CD14-positive monocyte (primary cell): ENCODE results near the gene CCNK. TPM values are rescaled to one million over a fixed set of nuclear protein-coding genes. Genes with fewer than 3 reads are reported as not detected.
A peak's percentile ranks its signal among the peaks of the same experiment; 100 is the strongest.

Experiments
- DNase-seq, 3 donors: peaks; one replicate each; pipeline ENCODE4 v3.0.0-alpha.2; 2011 to 2022
- H2AFZ ChIP-seq: 2 replicates; pipeline ENCODE4 v1.6.0; 2012; ENCODE audit warnings: mild to moderate bottlenecking, low read depth, low read length, inconsistent platforms; ENCODE audit not compliant: insufficient read depth, poor library complexity, severe bottlenecking
- H3K27ac ChIP-seq, 2 donors: 1 replicate in 1 of 2; 2 replicates in 1 of 2; pipeline ENCODE4 v1.5.1; 2012 to 2013; ENCODE audit warnings: low read length in 2 of 2, control low read depth in 1 of 2, inconsistent platforms in 1 of 2, low read depth in 1 of 2, mild to moderate bottlenecking in 1 of 2
- H3K27me3 ChIP-seq, 2 donors: one replicate each; pipeline versions ENCODE4 v1.6.0 to v1.6.1; 2011 to 2013; ENCODE audit warnings: low read length in 2 of 2; ENCODE audit not compliant: control insufficient read depth in 2 of 2, insufficient read depth in 2 of 2
- H3K36me3 ChIP-seq, 2 donors: replicated peaks in 1 of 2; 1 replicate in 1 of 2; 2 replicates in 1 of 2; pipeline versions ENCODE4 v1.5.1 to v1.6.1; 2012 to 2013; ENCODE audit warnings: low read length in 2 of 2, control low read depth in 1 of 2, inconsistent platforms in 1 of 2, mild to moderate bottlenecking in 1 of 2; ENCODE audit not compliant: insufficient read depth in 2 of 2, control insufficient read depth in 1 of 2
- H3K4me1 ChIP-seq, 2 donors: 1 replicate in 1 of 2; 2 replicates in 1 of 2; pipeline versions ENCODE4 v1.5.1 to v1.6.1; 2012 to 2013; ENCODE audit warnings: low read length in 2 of 2, control low read depth in 1 of 2, inconsistent platforms in 1 of 2, mild to moderate bottlenecking in 1 of 2, moderate library complexity in 1 of 2; ENCODE audit not compliant: insufficient read depth in 2 of 2, control insufficient read depth in 1 of 2
- H3K4me2 ChIP-seq: replicated peaks from 2 replicates; pipeline ENCODE3; 2012; ENCODE audit warnings: low read length, moderate library complexity, mild to moderate bottlenecking; ENCODE audit not compliant: poor library complexity, severe bottlenecking; ENCODE audit errors: extremely low read depth
- H3K4me3 ChIP-seq, 3 experiments: fragments of 200-600 bp in 1 of 3; sonication (generic) in 1 of 3; replicated peaks in 1 of 3; 1 replicate in 2 of 3; 2 replicates in 1 of 3; pipeline ENCODE4 v1.5.1; 2011 to 2013; ENCODE audit warnings: low read length in 3 of 3, mild to moderate bottlenecking in 3 of 3, control low read depth in 2 of 3, low read depth in 2 of 3, inconsistent platforms in 1 of 3, moderate library complexity in 1 of 3
- H3K79me2 ChIP-seq: 2 replicates; pipeline ENCODE4 v1.6.0; 2012; ENCODE audit warnings: mild to moderate bottlenecking, control low read depth, inconsistent platforms, low read length, moderate library complexity; ENCODE audit not compliant: insufficient read depth
- H3K9ac ChIP-seq: 2 replicates; pipeline ENCODE4 v1.6.0; 2017; ENCODE audit warnings: low read length, mild to moderate bottlenecking; ENCODE audit not compliant: insufficient read depth, poor library complexity, severe bottlenecking
- H3K9me3 ChIP-seq, 2 donors: replicated peaks in 1 of 2; 1 replicate in 1 of 2; 2 replicates in 1 of 2; pipeline versions ENCODE4 v1.5.1 to v1.6.1; 2012 to 2013; ENCODE audit warnings: low read length in 2 of 2, control low read depth in 1 of 2; ENCODE audit not compliant: control insufficient read depth in 1 of 2, insufficient read depth in 1 of 2
- H4K20me1 ChIP-seq: 2 replicates; pipeline ENCODE4 v1.6.0; 2012; ENCODE audit warnings: mild to moderate bottlenecking, low read length, control low read depth, moderate library complexity; ENCODE audit not compliant: insufficient read depth
- H3K27ac Mint-ChIP-seq, 7 donors: one replicate each; pipeline ENCODE4 v1.8.0; 2020; ENCODE audit warnings: mild to moderate bottlenecking in 7 of 7, mixed read lengths in 7 of 7, moderate library complexity in 6 of 7, inconsistent platforms in 2 of 7
- H3K27me3 Mint-ChIP-seq, 3 donors: one replicate each; pipeline ENCODE4 v1.8.0; 2021 to 2022; ENCODE audit warnings: low read depth in 3 of 3, mild to moderate bottlenecking in 3 of 3, mixed read lengths in 3 of 3, moderate library complexity in 3 of 3, inconsistent platforms in 1 of 3
- H3K36me3 Mint-ChIP-seq, 2 donors: one replicate each; pipeline ENCODE4 v1.8.0; 2020; ENCODE audit warnings: mixed read lengths in 2 of 2, inconsistent platforms in 1 of 2, mild to moderate bottlenecking in 1 of 2
- H3K4me1 Mint-ChIP-seq: one replicate; pipeline ENCODE4 v1.8.0; 2020; ENCODE audit warnings: mild to moderate bottlenecking, mixed read lengths
- H3K4me3 Mint-ChIP-seq, 2 donors: one replicate each; pipeline ENCODE4 v1.8.0; 2020; ENCODE audit warnings: mild to moderate bottlenecking in 2 of 2, mixed read lengths in 2 of 2, moderate library complexity in 1 of 2
- H3K9me3 Mint-ChIP-seq, 7 donors: one replicate each; pipeline ENCODE4 v1.8.0; 2020 to 2022; ENCODE audit warnings: mixed read lengths in 7 of 7, mild to moderate bottlenecking in 6 of 7, moderate library complexity in 6 of 7, inconsistent platforms in 2 of 7
- CTCF ChIP-seq: fragments of 200-600 bp; IDR thresholded peaks from one replicate; pipeline ENCODE4 v1.8.0; 2022; ENCODE audit warnings: antibody characterized with exemption, mild to moderate bottlenecking
- WGBS: methylation state at CpG from one replicate; pipeline ENCODE4 v1.1.5; 2013; ENCODE audit warnings: missing lambda C conversion rate; ENCODE audit not compliant: insufficient coverage; 5-methylcytosine and 5-hydroxymethylcytosine counted together
- intact Hi-C, 2 donors: fragments of 100-400 bp; cut with micrococcal nuclease; formaldehyde crosslinking; loops; one replicate each; pipeline versions ENCODE4 v1.15.0 to v1.15.1; 2023
- polyA plus RNA-seq, 3 donors: library from polyadenylated mRNA; depleted of rRNA in 1 of 3; unstranded in 2 of 3; stranded (reverse) in 1 of 3; fragments of 300-500 nt in 2 of 3; fragments of >200 nt in 1 of 3; fragmentation: Illumina TruSeq in 2 of 3; gene quantifications; 1 replicate in 2 of 3; 2 replicates in 1 of 3; pipeline ENCODE4 v1.2.3, GENCODE V29; 2012 to 2021

The CCNK gene
- polyA plus RNA-seq, 3 donors: 7.7 to 21.5 (median 14.7) TPM

DNA sequence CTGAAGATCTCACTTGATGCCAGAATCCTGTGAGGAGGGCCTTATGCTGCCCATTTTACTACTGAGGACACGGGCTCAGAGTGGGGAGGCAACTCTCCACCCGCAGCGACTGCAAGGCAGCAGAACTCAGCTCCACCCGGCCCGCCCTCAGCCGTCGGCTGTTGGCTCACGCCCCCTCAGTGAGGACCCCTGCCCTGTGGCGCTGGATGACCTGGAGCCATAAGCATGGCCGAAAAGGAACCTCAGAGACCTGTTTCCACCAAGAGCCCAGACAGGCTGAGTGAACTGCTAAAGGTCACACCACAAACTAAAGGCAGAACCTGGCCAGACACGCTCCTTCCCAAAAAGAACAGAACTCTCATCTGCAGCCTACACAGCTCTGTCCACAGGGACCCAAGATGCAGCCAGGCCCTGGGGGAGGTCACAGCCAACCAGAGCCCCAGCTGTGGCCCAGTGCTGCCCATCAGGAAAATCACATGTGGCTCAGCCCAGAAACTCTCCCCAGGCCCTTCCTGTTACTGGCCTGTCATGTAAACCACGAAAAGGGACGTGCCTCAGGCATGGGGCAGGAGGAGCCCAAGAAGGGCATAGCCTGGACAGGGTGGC lies 32.8 kb downstream of the CCNK start:
- DNase-seq: peak in 2 of 3 donors; percentile 13
- intact Hi-C loops: no loop called here
- H3K36me3 Mint-ChIP-seq: peaks cover 21 to 37% of the 10 kb centered on the region in 2 donors

More for the DNA sequence above, 32.8 kb downstream of the CCNK start:
- Mint-ChIP-seq H3K4me3 (no peak overlapping the region), H3K4me1 (peaks cover 2% of the 10 kb centered on the region), H3K27ac (peak overlapping the region; percentile 22 to 81 (median 53)), H3K27me3 (peaks cover 0 to 4% (median 4%) of the 10 kb centered on the region in 3 donors), H3K9me3 (no peaks in the 10 kb centered on the region)
- TF ChIP-seq CTCF: no peak
- H3K4me2 ChIP-seq: no peak overlapping the region
- 86% methylated on average over 13 of the region's 13 CpGs for WGBS
- H3K9me3 ChIP-seq: no peaks in the 10 kb centered on the region
- H3K27me3 ChIP-seq: no peaks in the 10 kb centered on the region
- H4K20me1 ChIP-seq: peaks cover 12% of the 10 kb centered on the region
- H2AFZ ChIP-seq: no peak overlapping the region
- H3K4me1 ChIP-seq: no peaks in the 10 kb centered on the region
- H3K27ac ChIP-seq: no peak overlapping the region
- H3K4me3 ChIP-seq: no peak overlapping the region
- no peaks in the 10 kb centered on the region for H3K79me2 ChIP-seq
- H3K9ac ChIP-seq: no peak overlapping the region
- H3K36me3 ChIP-seq: peaks cover 33 to 35% of the 10 kb centered on the region in 2 donors
